NCI-H524 (cell line): ENCODE results near the gene HOGA1.
"Not testable (repeated sequence)": the region's sequence is repeated elsewhere in the genome, so short reads cannot be mapped to it uniquely, and the experiment has no call there.

Experiments used
- DNase-seq, 2 experiments: peaks; one replicate each; lab custom pipeline; 2025; lab: John Stamatoyannopoulos, UW

HOGA1 gene

GRCh38 chr10:97555541-97555940 is 28.6 kb upstream of the HOGA1 start:
- not testable (repeated sequence) for DNase-seq

- DNase-seq = not testable (repeated sequence)
Measured at GRCh38 chr10:97560731-97561381, 23.3 kb upstream of the HOGA1 start.

GRCh38 chr10:97561386-97562077 is 22.7 kb upstream of the HOGA1 start:
- not testable (repeated sequence) for DNase-seq

GRCh38 chr10:97562329-97562728 is 21.9 kb upstream of the HOGA1 start:
- not testable (repeated sequence) for DNase-seq

GRCh38 chr10:97563337-97563736 is 20.9 kb upstream of the HOGA1 start:
- DNase-seq = no peak

GRCh38 chr10:97564776-97565175 is 19.4 kb upstream of the HOGA1 start:
- no peak for DNase-seq

GRCh38 chr10:97566336-97566996 is 17.7 kb upstream of the HOGA1 start:
- DNase-seq = no peak

GRCh38 chr10:97567891-97568290 is 16.3 kb upstream of the HOGA1 start:
- peak in 1 of 2 experiments; percentile 8 for DNase-seq

- no peak for DNase-seq
Measured at GRCh38 chr10:97570146-97570788, 13.9 kb upstream of the HOGA1 start.

- peak in 1 of 2 experiments; percentile 59 for DNase-seq
Measured at GRCh38 chr10:97570789-97571471, 13.3 kb upstream of the HOGA1 start.

- DNase-seq = no peak
Measured at GRCh38 chr10:97571622-97572021, 12.6 kb upstream of the HOGA1 start.

- DNase-seq = peak in 1 of 2 experiments; percentile 16
Measured at GRCh38 chr10:97572214-97572989, 11.8 kb upstream of the HOGA1 start, which contains the start of gene ANKRD2. Gene ANKRD2, plus strand, starts transcription at chr10:97572779. Its CDS starts 10 bp downstream, at chr10:97572789.

- no peak for DNase-seq
Measured at GRCh38 chr10:97573021-97573420, 11.2 kb upstream of the HOGA1 start.

- no peak for DNase-seq
Measured at GRCh38 chr10:97573672-97574071, 10.5 kb upstream of the HOGA1 start.

- DNase-seq = no peak
Measured at GRCh38 chr10:97574374-97575126, 9.6 kb upstream of the HOGA1 start.

- DNase-seq = no peak
Measured at GRCh38 chr10:97575127-97575668, 9.0 kb upstream of the HOGA1 start.

GRCh38 chr10:97576487-97576886 is 7.7 kb upstream of the HOGA1 start:
- not testable (repeated sequence) for DNase-seq

- DNase-seq = no peak
Measured at GRCh38 chr10:97577701-97578100, 6.5 kb upstream of the HOGA1 start.

- no peak for DNase-seq
Measured at GRCh38 chr10:97578171-97578844, 5.9 kb upstream of the HOGA1 start.
